GM12874 (cell line): Measurements from ENCODE around the gene TUBB1.
A peak's percentile ranks its signal among the peaks of the same experiment; 100 is the strongest.

Source experiments
- TF ChIP-seq, protein P1 (sequence below): IDR thresholded peaks from 2 replicates; pipeline ENCODE4 v1.5.1; 2011; ENCODE audit warnings: low read depth, mild to moderate bottlenecking, control low read depth, low read length, moderate library complexity; ENCODE audit not compliant: insufficient read depth

The TUBB1 gene

DNA sequence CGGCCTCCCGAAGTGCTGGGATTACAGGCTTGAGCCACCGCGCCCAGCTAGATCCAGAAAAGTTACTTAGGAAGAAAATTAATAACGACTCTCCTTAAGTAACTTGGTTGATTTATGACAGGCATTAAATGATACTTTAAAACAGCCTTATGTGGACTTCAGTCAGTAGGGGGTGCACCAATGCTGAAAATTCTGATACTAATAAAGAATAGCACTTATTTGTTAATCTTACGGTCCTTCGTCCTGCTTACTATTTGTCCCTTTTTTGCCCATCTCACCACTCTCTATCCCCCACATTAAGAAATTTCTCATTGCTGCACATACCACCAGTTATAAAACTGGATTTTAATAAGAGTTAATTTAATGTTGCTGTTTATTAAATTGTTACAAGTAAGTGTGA lies 36.1 kb downstream of the TUBB1 start:
- TF ChIP-seq, protein P1, sequence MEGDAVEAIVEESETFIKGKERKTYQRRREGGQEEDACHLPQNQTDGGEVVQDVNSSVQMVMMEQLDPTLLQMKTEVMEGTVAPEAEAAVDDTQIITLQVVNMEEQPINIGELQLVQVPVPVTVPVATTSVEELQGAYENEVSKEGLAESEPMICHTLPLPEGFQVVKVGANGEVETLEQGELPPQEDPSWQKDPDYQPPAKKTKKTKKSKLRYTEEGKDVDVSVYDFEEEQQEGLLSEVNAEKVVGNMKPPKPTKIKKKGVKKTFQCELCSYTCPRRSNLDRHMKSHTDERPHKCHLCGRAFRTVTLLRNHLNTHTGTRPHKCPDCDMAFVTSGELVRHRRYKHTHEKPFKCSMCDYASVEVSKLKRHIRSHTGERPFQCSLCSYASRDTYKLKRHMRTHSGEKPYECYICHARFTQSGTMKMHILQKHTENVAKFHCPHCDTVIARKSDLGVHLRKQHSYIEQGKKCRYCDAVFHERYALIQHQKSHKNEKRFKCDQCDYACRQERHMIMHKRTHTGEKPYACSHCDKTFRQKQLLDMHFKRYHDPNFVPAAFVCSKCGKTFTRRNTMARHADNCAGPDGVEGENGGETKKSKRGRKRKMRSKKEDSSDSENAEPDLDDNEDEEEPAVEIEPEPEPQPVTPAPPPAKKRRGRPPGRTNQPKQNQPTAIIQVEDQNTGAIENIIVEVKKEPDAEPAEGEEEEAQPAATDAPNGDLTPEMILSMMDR, result peak; percentile 14; the same call in 1 of the 2 replicates

GRCh38 chr20:59062081-59062480 lies 42.9 kb downstream of the TUBB1 start:
- TF ChIP-seq, protein P1, result no peak

GRCh38 chr20:59063358-59064213 lies 44.4 kb downstream of the TUBB1 start:
- TF ChIP-seq, protein P1, result no peak

DNA sequence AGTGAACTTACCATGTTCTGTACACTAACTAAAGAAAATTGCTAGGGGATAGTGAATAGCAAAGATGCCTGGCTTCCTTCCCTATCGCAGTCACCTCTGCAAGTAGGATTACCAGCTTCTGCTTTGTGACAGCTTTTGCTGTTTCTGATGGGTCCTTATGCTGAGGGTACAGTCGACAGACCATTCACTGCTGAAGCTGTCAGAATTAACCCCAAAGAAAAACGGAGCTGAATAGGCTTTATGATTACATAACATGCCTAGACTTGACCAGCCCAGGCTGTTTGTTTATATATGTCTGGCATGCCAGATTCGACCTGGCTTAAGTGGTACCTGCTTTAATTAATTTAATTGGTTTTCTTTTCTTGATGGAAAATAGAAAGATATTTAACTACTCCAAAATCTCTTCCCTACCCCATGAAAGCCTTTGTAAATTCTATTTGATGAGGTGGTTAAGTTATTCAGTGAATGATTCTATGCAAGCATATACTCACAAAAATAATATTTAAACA lies 45.0 kb downstream of the TUBB1 start:
- TF ChIP-seq, protein P1, result no peak

- TF ChIP-seq, protein P1, result no peak
Observed at GRCh38 chr20:59068534-59068933, 49.3 kb downstream of the TUBB1 start.

GRCh38 chr20:59069026-59069425 lies 49.8 kb downstream of the TUBB1 start:
- TF ChIP-seq, protein P1, result no peak

DNA sequence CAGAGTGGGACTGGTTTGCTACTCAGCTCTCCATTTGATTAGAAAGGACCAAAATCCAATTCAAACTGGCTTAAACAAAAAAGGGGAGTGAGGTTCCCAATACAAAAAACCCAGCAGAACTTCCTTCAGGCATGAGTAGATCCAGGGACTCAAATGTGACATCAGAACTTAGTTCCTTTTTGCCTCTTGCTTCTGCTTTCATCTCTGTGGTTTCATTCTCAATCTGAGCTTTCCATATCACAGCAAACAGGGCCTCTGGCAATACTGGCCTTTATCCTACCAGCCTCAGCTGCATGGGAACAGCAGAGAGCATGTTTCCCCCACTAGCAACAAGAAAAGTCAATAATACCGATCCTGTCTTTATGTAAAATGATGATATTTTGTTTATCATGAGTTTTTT lies 52.0 kb downstream of the TUBB1 start:
- TF ChIP-seq, protein P1, result no peak
